H9 (cell line): Measurements from ENCODE around the gene GLDC. TPM values are rescaled to one million over a fixed set of nuclear protein-coding genes. Genes with fewer than 3 reads are reported as not detected.

ENCODE experiments used
- DNase-seq: peaks from one replicate; pipeline ENCODE4 v3.0.0-alpha.2; 2017
- H2AFZ ChIP-seq: one replicate; pipeline ENCODE4 v1.6.1; 2013; ENCODE audit warnings: mild to moderate bottlenecking, low read length, control low read depth, moderate library complexity
- H2AK5ac ChIP-seq: 2 replicates; pipeline ENCODE4 v1.6.1; 2013; ENCODE audit warnings: low read length, control low read depth, mixed read lengths; ENCODE audit not compliant: insufficient read length
- H2BK120ac ChIP-seq: one replicate; pipeline ENCODE4 v1.6.1; 2013; ENCODE audit warnings: low read depth, mild to moderate bottlenecking, low read length, control low read depth, inconsistent platforms; ENCODE audit not compliant: poor library complexity, severe bottlenecking
- H2BK12ac ChIP-seq: 2 replicates; pipeline ENCODE4 v1.6.1; 2013; ENCODE audit warnings: low read length, control low read depth, mixed read lengths, low read depth; ENCODE audit not compliant: insufficient read length
- H2BK15ac ChIP-seq: 2 replicates; pipeline ENCODE4 v1.6.1; 2013; ENCODE audit warnings: low read depth, low read length, control low read depth
- H2BK20ac ChIP-seq: one replicate; pipeline ENCODE4 v1.6.1; 2013; ENCODE audit warnings: low read depth, mild to moderate bottlenecking, low read length, control low read depth, inconsistent platforms; ENCODE audit not compliant: poor library complexity, severe bottlenecking
- H2BK5ac ChIP-seq: 2 replicates; pipeline ENCODE4 v1.6.1; 2013; ENCODE audit warnings: low read length, control low read depth, mixed read lengths; ENCODE audit not compliant: insufficient read length
- H3K14ac ChIP-seq: 2 replicates; pipeline ENCODE4 v1.6.1; 2013; ENCODE audit warnings: low read length, control low read depth; ENCODE audit not compliant: insufficient read depth
- H3K18ac ChIP-seq: 2 replicates; pipeline ENCODE4 v1.6.1; 2013; ENCODE audit warnings: low read depth, mild to moderate bottlenecking, mixed read lengths, low read length, control low read depth; ENCODE audit not compliant: insufficient read length
- H3K23ac ChIP-seq: 2 replicates; pipeline ENCODE4 v1.6.1; 2013; ENCODE audit warnings: low read length, control low read depth, mixed read lengths, low read depth; ENCODE audit not compliant: insufficient read length
- H3K23me2 ChIP-seq: 2 replicates; pipeline ENCODE4 v1.6.1; 2013; ENCODE audit warnings: low read depth, mild to moderate bottlenecking, mixed read lengths, low read length, control low read depth; ENCODE audit not compliant: insufficient read length, poor library complexity, severe bottlenecking
- H3K27ac ChIP-seq: 2 replicates; pipeline ENCODE4 v1.5.1; 2013; ENCODE audit warnings: low read length, control low read depth, mixed read lengths, low read depth; ENCODE audit not compliant: insufficient read length
- H3K27me3 ChIP-seq: 2 replicates; pipeline ENCODE4 v1.6.1; 2013; ENCODE audit warnings: low read length, control low read depth, inconsistent platforms; ENCODE audit not compliant: insufficient read depth
- H3K4ac ChIP-seq: 2 replicates; pipeline ENCODE4 v1.6.1; 2013; ENCODE audit warnings: low read depth, mild to moderate bottlenecking, control low read depth, inconsistent platforms, low read length, moderate library complexity
- H3K4me1 ChIP-seq: 2 replicates; pipeline ENCODE4 v1.6.1; 2013; ENCODE audit warnings: low read length, control low read depth, inconsistent platforms; ENCODE audit not compliant: insufficient read depth
- H3K4me2 ChIP-seq: 2 replicates; pipeline ENCODE4 v1.6.1; 2013; ENCODE audit warnings: low read length, control low read depth, mixed read lengths; ENCODE audit not compliant: insufficient read length, insufficient read depth
- H3K56ac ChIP-seq: 2 replicates; pipeline ENCODE4 v1.6.1; 2013; ENCODE audit warnings: low read depth, mild to moderate bottlenecking, mixed read lengths, low read length, control low read depth; ENCODE audit not compliant: insufficient read length
- H3K79me1 ChIP-seq: 2 replicates; pipeline ENCODE4 v1.6.1; 2013; ENCODE audit warnings: low read depth, mild to moderate bottlenecking, moderate library complexity, low read length, control low read depth, inconsistent platforms; ENCODE audit not compliant: insufficient read depth, poor library complexity, severe bottlenecking
- H3K79me2 ChIP-seq: 2 replicates; pipeline ENCODE4 v1.6.1; 2013; ENCODE audit warnings: low read length, control low read depth, inconsistent platforms; ENCODE audit not compliant: insufficient read depth
- H3K9ac ChIP-seq: 2 replicates; pipeline ENCODE4 v1.6.1; 2013; ENCODE audit warnings: low read length, control low read depth, mixed read lengths; ENCODE audit not compliant: insufficient read length; ENCODE audit errors: extremely low read depth
- H3K9me3 ChIP-seq: one replicate; pipeline ENCODE4 v1.6.1; 2013; ENCODE audit warnings: low read depth, low read length, inconsistent platforms; ENCODE audit not compliant: control insufficient read depth
- H3T11ph ChIP-seq: one replicate; pipeline ENCODE4 v1.6.1; 2013; ENCODE audit warnings: mild to moderate bottlenecking, low read length, control low read depth, inconsistent platforms
- H4K20me1 ChIP-seq: one replicate; pipeline ENCODE4 v1.6.1; 2013; ENCODE audit not compliant: control insufficient read depth, insufficient read length, insufficient read depth
- H4K5ac ChIP-seq: 2 replicates; pipeline ENCODE4 v1.6.1; 2013; ENCODE audit warnings: low read depth, mild to moderate bottlenecking, mixed read lengths, low read length, control low read depth; ENCODE audit not compliant: insufficient read length
- H4K8ac ChIP-seq: replicated peaks from 2 replicates; pipeline ENCODE4 v1.6.1; 2013; ENCODE audit warnings: low read length, control low read depth, mixed read lengths, low read depth; ENCODE audit not compliant: insufficient read length
- H4K91ac ChIP-seq: 2 replicates; pipeline ENCODE4 v1.6.1; 2013; ENCODE audit warnings: low read depth, mild to moderate bottlenecking, moderate library complexity, mixed read lengths, low read length, control low read depth; ENCODE audit not compliant: insufficient read length
- H3K27ac Mint-ChIP-seq, 3 experiments: 2 replicates in 2 of 3; 3 replicates in 1 of 3; pipeline ENCODE4 v1.8.0; 2020 to 2021; ENCODE audit warnings: mixed read lengths in 3 of 3, mild to moderate bottlenecking in 1 of 3, moderate library complexity in 1 of 3
- H3K27me3 Mint-ChIP-seq: 2 replicates; pipeline ENCODE4 v1.8.0; 2021; ENCODE audit warnings: low read depth, mild to moderate bottlenecking, moderate library complexity, mixed read lengths
- H3K36me3 Mint-ChIP-seq, 3 experiments: 2 replicates in 2 of 3; 3 replicates in 1 of 3; pipeline ENCODE4 v1.8.0; 2020 to 2021; ENCODE audit warnings: low read depth in 3 of 3, mixed read lengths in 3 of 3; ENCODE audit not compliant: insufficient read depth in 1 of 3
- H3K4me1 Mint-ChIP-seq, 2 experiments: 2 replicates each; pipeline ENCODE4 v1.8.0; 2020; ENCODE audit warnings: mixed read lengths in 2 of 2
- H3K4me3 Mint-ChIP-seq, 2 experiments: 2 replicates in 1 of 2; 3 replicates in 1 of 2; pipeline ENCODE4 v1.8.0; 2020 to 2021; ENCODE audit warnings: mild to moderate bottlenecking in 2 of 2, mixed read lengths in 2 of 2, moderate library complexity in 1 of 2
- H3K9me3 Mint-ChIP-seq, 2 experiments: 2 replicates in 1 of 2; 3 replicates in 1 of 2; pipeline ENCODE4 v1.8.0; 2020; ENCODE audit warnings: mild to moderate bottlenecking in 2 of 2, mixed read lengths in 2 of 2, moderate library complexity in 1 of 2
- CTCF ChIP-seq: fragments of 200-600 bp; sonication (generic); conservative IDR thresholded peaks from 3 replicates; pipeline ENCODE4 v1.8.0; 2021; ENCODE audit warnings: antibody characterized with exemption, mild to moderate bottlenecking
- WGBS: extraction: QIAGEN DNeasy Blood & Tissue Kit; methylation state at CpG from one replicate; pipeline ENCODE4 v1.1.7; 2013; ENCODE audit warnings: missing lambda C conversion rate, low lambda C conversion rate, mixed read lengths; ENCODE audit not compliant: insufficient read length; ENCODE audit errors: extremely low coverage; 5-methylcytosine and 5-hydroxymethylcytosine counted together
- total RNA-seq: library from RNA; stranded (reverse); gene quantifications from 2 replicates; pipeline ENCODE4 v1.2.1, GENCODE V29; 2021

Gene GLDC
- total RNA-seq, 1 experiment from 2014 or later = 74.4 TPM

- H2AK5ac ChIP-seq = no peak overlapping the region
- no peak overlapping the region for H3K56ac ChIP-seq
- no peak overlapping the region for H3K14ac ChIP-seq
- H4K20me1 ChIP-seq = no peaks in the 10 kb centered on the region
- no peak overlapping the region for H2BK5ac ChIP-seq
- H3K27me3 ChIP-seq = no peaks in the 10 kb centered on the region
- no peak for TF ChIP-seq CTCF
- H3K79me1 ChIP-seq = no peaks in the 10 kb centered on the region
- H3K4ac ChIP-seq = no peak overlapping the region
- no peak overlapping the region for H3K18ac ChIP-seq
- no peaks in the 10 kb centered on the region for H3K9me3 Mint-ChIP-seq
- no peak overlapping the region for H4K8ac ChIP-seq
- H3K9ac ChIP-seq = no peak overlapping the region
- H3K9me3 ChIP-seq = no peaks in the 10 kb centered on the region
- no peak overlapping the region for H4K5ac ChIP-seq
- no peak overlapping the region for H3T11ph ChIP-seq
- no peak overlapping the region for H2BK15ac ChIP-seq
- peaks cover 0 to 10% (median 6%) of the 10 kb centered on the region in 3 experiments; a peak in 3 of 7 replicates for H3K36me3 Mint-ChIP-seq
- H2AFZ ChIP-seq = no peak overlapping the region
- H2BK120ac ChIP-seq = no peak overlapping the region
- no peak overlapping the region for H3K4me2 ChIP-seq
- peaks cover 2% of the 10 kb centered on the region; the same call in 1 of the 2 replicates for H3K4me1 ChIP-seq
- no peak overlapping the region for H2BK20ac ChIP-seq
- no CpG with 5 or more reads among the region's 3 CpGs for WGBS
- no peak overlapping the region for H2BK12ac ChIP-seq
- no peak overlapping the region for H3K23ac ChIP-seq
- no peak overlapping the region for H4K91ac ChIP-seq
- no peak overlapping the region for H3K27ac ChIP-seq
- H3K4me3 Mint-ChIP-seq = no peak overlapping the region
- H3K79me2 ChIP-seq = peaks cover 2% of the 10 kb centered on the region; the same call in 1 of the 2 replicates
- H3K23me2 ChIP-seq = no peaks in the 10 kb centered on the region
- no peak for DNase-seq
- peaks cover 8 to 10% of the 10 kb centered on the region in 2 experiments for H3K4me1 Mint-ChIP-seq
- peak overlapping the region; percentile 13 to 76 (median 34); a peak in 6 of 7 replicates for H3K27ac Mint-ChIP-seq
- H3K27me3 Mint-ChIP-seq = no peaks in the 10 kb centered on the region
These were observed 18.7 kb upstream of the GLDC start for GRCh38 chr9:6664204-6664680.
